ENCODE results near the gene MOB1A. TPM values are rescaled to one million over a fixed set of nuclear protein-coding genes. Genes with fewer than 3 reads are reported as not detected.

The MOB1A gene
- total RNA-seq, 1 experiment from 2014 or later: 88.2 TPM

GRCh38 chr2:74149570-74150319 lies 28.9 kb downstream of the MOB1A start:
- CTCF ChIA-PET: interaction anchor here (0.6 to 4.5 kb wide), 10 partner anchors 11 to 242 kb away, joined by 3 to 29 read pairs (median 12); partner anchors contain the start of gene MOB1A
- no peak overlapping the region for H3K4me3 Mint-ChIP-seq

DNA sequence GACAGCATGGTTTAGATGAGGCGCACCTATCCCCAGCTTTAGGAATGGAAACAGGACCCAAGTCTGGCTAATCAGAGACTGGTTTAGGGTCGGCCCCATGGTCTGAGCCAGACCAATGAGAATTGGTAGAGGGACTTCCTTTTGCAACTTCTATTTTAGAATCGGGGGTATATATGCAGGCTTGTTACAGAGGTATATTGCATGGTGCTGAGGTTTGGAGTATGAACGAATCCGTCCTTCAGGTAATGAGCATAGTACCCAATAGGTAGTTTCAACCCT lies 29.5 kb downstream of the MOB1A start:
- DNase-seq (ENCODE audit: low spot score) (no peak), ATAC-seq (no peak)
- Mint-ChIP-seq H3K4me3 (no peak overlapping the region), H3K4me1 (peaks cover 9% of the 10 kb centered on the region; the same call in 1 of the 2 replicates), H3K27me3 (ENCODE audit: low read depth) (no peaks in the 10 kb centered on the region), H3K9me3 (no peaks in the 10 kb centered on the region), H3K36me3 (peaks cover 13% of the 10 kb centered on the region; the same call in 1 of the 2 replicates), H3K27ac (no peak overlapping the region)
- ChIA-PET POLR2A (interaction anchor here (1.4 to 2.1 kb wide), 2 partner anchors 29 to 49 kb away, joined by 4 to 12 read pairs; partner anchors contain the start of genes MOB1A and MTHFD2), CTCF (interaction anchor here (0.8 to 4.5 kb wide), 9 partner anchors 10 to 325 kb away, joined by 3 to 29 read pairs (median 8); partner anchors contain the start of gene MOB1A)
- TF ChIP-seq, protein P1, sequence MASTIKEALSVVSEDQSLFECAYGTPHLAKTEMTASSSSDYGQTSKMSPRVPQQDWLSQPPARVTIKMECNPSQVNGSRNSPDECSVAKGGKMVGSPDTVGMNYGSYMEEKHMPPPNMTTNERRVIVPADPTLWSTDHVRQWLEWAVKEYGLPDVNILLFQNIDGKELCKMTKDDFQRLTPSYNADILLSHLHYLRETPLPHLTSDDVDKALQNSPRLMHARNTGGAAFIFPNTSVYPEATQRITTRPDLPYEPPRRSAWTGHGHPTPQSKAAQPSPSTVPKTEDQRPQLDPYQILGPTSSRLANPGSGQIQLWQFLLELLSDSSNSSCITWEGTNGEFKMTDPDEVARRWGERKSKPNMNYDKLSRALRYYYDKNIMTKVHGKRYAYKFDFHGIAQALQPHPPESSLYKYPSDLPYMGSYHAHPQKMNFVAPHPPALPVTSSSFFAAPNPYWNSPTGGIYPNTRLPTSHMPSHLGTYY (CRISPR knock-in tag; IDR thresholded peaks at IDR 0.05): no peak
- TF ChIP-seq ZNF263 (CRISPR knock-in tag; IDR thresholded peaks at IDR 0.05; ENCODE audit: low read depth) (no peak), ATF6 (CRISPR knock-in tag; IDR thresholded peaks at IDR 0.05) (no peak), GTF2I (CRISPR knock-in tag; conservative IDR thresholded peaks at IDR 0.05) (no peak), ATF1 (CRISPR knock-in tag; IDR thresholded peaks at IDR 0.05) (no peak), HMGA2 (CRISPR knock-in tag; IDR thresholded peaks at IDR 0.05) (no peak), ZNF396 (CRISPR knock-in tag; IDR thresholded peaks at IDR 0.05; ENCODE audit: borderline replicate concordance) (no peak)
- TF ChIP-seq, protein P2, sequence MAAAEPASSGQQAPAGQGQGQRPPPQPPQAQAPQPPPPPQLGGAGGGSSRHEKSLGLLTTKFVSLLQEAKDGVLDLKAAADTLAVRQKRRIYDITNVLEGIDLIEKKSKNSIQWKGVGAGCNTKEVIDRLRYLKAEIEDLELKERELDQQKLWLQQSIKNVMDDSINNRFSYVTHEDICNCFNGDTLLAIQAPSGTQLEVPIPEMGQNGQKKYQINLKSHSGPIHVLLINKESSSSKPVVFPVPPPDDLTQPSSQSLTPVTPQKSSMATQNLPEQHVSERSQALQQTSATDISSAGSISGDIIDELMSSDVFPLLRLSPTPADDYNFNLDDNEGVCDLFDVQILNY (CRISPR knock-in tag; IDR thresholded peaks at IDR 0.05): no peak
- TF ChIP-seq, protein P3, sequence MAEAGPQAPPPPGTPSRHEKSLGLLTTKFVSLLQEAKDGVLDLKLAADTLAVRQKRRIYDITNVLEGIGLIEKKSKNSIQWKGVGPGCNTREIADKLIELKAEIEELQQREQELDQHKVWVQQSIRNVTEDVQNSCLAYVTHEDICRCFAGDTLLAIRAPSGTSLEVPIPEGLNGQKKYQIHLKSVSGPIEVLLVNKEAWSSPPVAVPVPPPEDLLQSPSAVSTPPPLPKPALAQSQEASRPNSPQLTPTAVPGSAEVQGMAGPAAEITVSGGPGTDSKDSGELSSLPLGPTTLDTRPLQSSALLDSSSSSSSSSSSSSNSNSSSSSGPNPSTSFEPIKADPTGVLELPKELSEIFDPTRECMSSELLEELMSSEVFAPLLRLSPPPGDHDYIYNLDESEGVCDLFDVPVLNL (CRISPR knock-in tag; IDR thresholded peaks at IDR 0.05; ENCODE audit: borderline replicate concordance, low read depth): no peak

More at GRCh38 chr2:74149570-74150319, 28.9 kb downstream of the MOB1A start:
- Mint-ChIP-seq H3K27ac (no peak overlapping the region), H3K36me3 (peaks cover 11% of the 10 kb centered on the region; the same call in 1 of the 2 replicates), H3K4me1 (peaks cover 9% of the 10 kb centered on the region; the same call in 1 of the 2 replicates), H3K27me3 (ENCODE audit: low read depth) (no peaks in the 10 kb centered on the region), H3K9me3 (no peaks in the 10 kb centered on the region)
- no peak for TF ChIP-seq ZNF416 (CRISPR knock-in tag; IDR thresholded peaks at IDR 0.05)
- no peak for TF ChIP-seq NFE2L1 (CRISPR knock-in tag; IDR thresholded peaks at IDR 0.05)
- TF ChIP-seq, protein P1 (CRISPR knock-in tag; IDR thresholded peaks at IDR 0.05): no peak
- no peak for TF ChIP-seq TEAD4 (CRISPR knock-in tag; IDR thresholded peaks at IDR 0.05)
- TF ChIP-seq, protein P4, sequence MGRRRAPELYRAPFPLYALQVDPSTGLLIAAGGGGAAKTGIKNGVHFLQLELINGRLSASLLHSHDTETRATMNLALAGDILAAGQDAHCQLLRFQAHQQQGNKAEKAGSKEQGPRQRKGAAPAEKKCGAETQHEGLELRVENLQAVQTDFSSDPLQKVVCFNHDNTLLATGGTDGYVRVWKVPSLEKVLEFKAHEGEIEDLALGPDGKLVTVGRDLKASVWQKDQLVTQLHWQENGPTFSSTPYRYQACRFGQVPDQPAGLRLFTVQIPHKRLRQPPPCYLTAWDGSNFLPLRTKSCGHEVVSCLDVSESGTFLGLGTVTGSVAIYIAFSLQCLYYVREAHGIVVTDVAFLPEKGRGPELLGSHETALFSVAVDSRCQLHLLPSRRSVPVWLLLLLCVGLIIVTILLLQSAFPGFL (CRISPR knock-in tag; IDR thresholded peaks at IDR 0.05; ENCODE audit: borderline replicate concordance): no peak
- TF ChIP-seq ZNF317 (CRISPR knock-in tag; IDR thresholded peaks at IDR 0.05; ENCODE audit: borderline replicate concordance, low read depth): no peak
- no peak for TF ChIP-seq HMGA2 (CRISPR knock-in tag; IDR thresholded peaks at IDR 0.05)
- TF ChIP-seq, protein P5, sequence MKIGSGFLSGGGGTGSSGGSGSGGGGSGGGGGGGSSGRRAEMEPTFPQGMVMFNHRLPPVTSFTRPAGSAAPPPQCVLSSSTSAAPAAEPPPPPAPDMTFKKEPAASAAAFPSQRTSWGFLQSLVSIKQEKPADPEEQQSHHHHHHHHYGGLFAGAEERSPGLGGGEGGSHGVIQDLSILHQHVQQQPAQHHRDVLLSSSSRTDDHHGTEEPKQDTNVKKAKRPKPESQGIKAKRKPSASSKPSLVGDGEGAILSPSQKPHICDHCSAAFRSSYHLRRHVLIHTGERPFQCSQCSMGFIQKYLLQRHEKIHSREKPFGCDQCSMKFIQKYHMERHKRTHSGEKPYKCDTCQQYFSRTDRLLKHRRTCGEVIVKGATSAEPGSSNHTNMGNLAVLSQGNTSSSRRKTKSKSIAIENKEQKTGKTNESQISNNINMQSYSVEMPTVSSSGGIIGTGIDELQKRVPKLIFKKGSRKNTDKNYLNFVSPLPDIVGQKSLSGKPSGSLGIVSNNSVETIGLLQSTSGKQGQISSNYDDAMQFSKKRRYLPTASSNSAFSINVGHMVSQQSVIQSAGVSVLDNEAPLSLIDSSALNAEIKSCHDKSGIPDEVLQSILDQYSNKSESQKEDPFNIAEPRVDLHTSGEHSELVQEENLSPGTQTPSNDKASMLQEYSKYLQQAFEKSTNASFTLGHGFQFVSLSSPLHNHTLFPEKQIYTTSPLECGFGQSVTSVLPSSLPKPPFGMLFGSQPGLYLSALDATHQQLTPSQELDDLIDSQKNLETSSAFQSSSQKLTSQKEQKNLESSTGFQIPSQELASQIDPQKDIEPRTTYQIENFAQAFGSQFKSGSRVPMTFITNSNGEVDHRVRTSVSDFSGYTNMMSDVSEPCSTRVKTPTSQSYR (CRISPR knock-in tag; IDR thresholded peaks at IDR 0.05): no peak
- no peak for TF ChIP-seq ZBTB21 (CRISPR knock-in tag; IDR thresholded peaks at IDR 0.05; ENCODE audit: borderline replicate concordance)
- TF ChIP-seq ZNF219 (CRISPR knock-in tag; IDR thresholded peaks at IDR 0.05; ENCODE audit: borderline replicate concordance): no peak
- TF ChIP-seq, protein P6, sequence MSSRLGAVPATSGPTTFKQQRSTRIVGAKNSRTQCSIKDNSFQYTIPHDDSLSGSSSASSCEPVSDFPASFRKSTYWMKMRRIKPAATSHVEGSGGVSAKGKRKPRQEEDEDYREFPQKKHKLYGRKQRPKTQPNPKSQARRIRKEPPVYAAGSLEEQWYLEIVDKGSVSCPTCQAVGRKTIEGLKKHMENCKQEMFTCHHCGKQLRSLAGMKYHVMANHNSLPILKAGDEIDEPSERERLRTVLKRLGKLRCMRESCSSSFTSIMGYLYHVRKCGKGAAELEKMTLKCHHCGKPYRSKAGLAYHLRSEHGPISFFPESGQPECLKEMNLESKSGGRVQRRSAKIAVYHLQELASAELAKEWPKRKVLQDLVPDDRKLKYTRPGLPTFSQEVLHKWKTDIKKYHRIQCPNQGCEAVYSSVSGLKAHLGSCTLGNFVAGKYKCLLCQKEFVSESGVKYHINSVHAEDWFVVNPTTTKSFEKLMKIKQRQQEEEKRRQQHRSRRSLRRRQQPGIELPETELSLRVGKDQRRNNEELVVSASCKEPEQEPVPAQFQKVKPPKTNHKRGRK (CRISPR knock-in tag; IDR thresholded peaks at IDR 0.05; ENCODE audit: borderline replicate concordance): no peak
- TF ChIP-seq SMAD4 (CRISPR knock-in tag; IDR thresholded peaks at IDR 0.05): no peak
- TF ChIP-seq NFATC4 (CRISPR knock-in tag; IDR thresholded peaks at IDR 0.05): no peak
- TF ChIP-seq CBFB (CRISPR knock-in tag; IDR thresholded peaks at IDR 0.05; ENCODE audit: low read depth): no peak
- no peak for TF ChIP-seq GRHL2 (CRISPR knock-in tag; IDR thresholded peaks at IDR 0.05; ENCODE audit: insufficient replicate concordance, severe bottlenecking)
- TF ChIP-seq TP53 (CRISPR knock-in tag; IDR thresholded peaks at IDR 0.05): no peak
- ATAC-seq: no peak
- POLR2A ChIA-PET: interaction anchor here (0.6 to 2.1 kb wide), 3 partner anchors 29 to 219 kb away, joined by 3 to 12 read pairs (median 4); partner anchors contain the start of genes MOB1A and MTHFD2
- DNase-seq (ENCODE audit: low spot score): no peak
